SK-N-SH (cell line): ENCODE measurements around the gene ITSN1. TPM values are rescaled to one million over a fixed set of nuclear protein-coding genes. Genes with fewer than 3 reads are reported as not detected.

Experiments used
- CTCF ChIA-PET: fragments of 300-600, 350-600 bp; formaldehyde crosslinking; extraction: SDS; loops from one replicate; lab custom pipeline; 2021; lab: Yijun Ruan, JAX
- POLR2A ChIA-PET: fragments of 350-600 bp; sonication (Branson Sonifier 250); formaldehyde crosslinking; extraction: SDS; loops from one replicate; lab custom pipeline; 2020; ENCODE audit warnings: antibody characterized with exemption, inconsistent platforms; lab: Yijun Ruan, JAX
- DNase-seq: peaks from one replicate; pipeline ENCODE4 v3.0.0; 2012
- H2AFZ ChIP-seq: fragments of 200-600 bp; sonication (generic); 2 replicates; pipeline ENCODE4 v1.8.1; 2016; ENCODE audit warnings: antibody characterized with exemption, mild to moderate bottlenecking, low read depth
- H3F3A ChIP-seq: fragments of 200-600 bp; sonication (generic); replicated peaks from 2 replicates; pipeline ENCODE3; 2016; ENCODE audit warnings: antibody characterized with exemption, mild to moderate bottlenecking; ENCODE audit not compliant: insufficient read depth
- H3K27ac ChIP-seq, 2 experiments: fragments of 200-500 bp in 1 of 2; fragments of 200-600 bp in 1 of 2; sonication (Bioruptor generic) in 1 of 2; sonication (generic), shearing (Covaris generic) in 1 of 2; 2 replicates each; pipeline versions ENCODE4 v1.5.1 to v1.6.1; 2014 to 2016; ENCODE audit warnings: low read depth in 2 of 2, inconsistent platforms in 1 of 2, low read length in 1 of 2, mild to moderate bottlenecking in 1 of 2, mixed read lengths in 1 of 2
- H3K27me3 ChIP-seq: fragments of 200-600 bp; sonication (generic), shearing (Covaris generic); 2 replicates; pipeline ENCODE4 v1.6.1; 2016; ENCODE audit warnings: mixed run types; ENCODE audit not compliant: insufficient read depth
- H3K36me3 ChIP-seq, 2 experiments: fragments of 200-500 bp in 1 of 2; fragments of 200-600 bp in 1 of 2; sonication (Bioruptor generic) in 1 of 2; sonication (generic) in 1 of 2; replicated peaks in 1 of 2; 2 replicates each; pipeline versions ENCODE3 to v1.5.1; 2014 to 2016; ENCODE audit warnings: low read length in 1 of 2, mild to moderate bottlenecking in 1 of 2; ENCODE audit not compliant: insufficient read depth in 2 of 2, control insufficient read depth in 1 of 2
- H3K4me1 ChIP-seq, 2 experiments: fragments of 200-500 bp in 1 of 2; fragments of 200-600 bp in 1 of 2; sonication (Bioruptor generic) in 1 of 2; sonication (generic), shearing (Covaris generic) in 1 of 2; 2 replicates each; pipeline versions ENCODE4 v1.5.1 to v1.6.1; 2014 to 2016; ENCODE audit warnings: low read depth in 1 of 2, low read length in 1 of 2, mixed run types in 1 of 2; ENCODE audit not compliant: insufficient read depth in 2 of 2, control insufficient read depth in 1 of 2
- H3K4me2 ChIP-seq: fragments of 200-600 bp; sonication (generic), shearing (Covaris generic); 2 replicates; pipeline ENCODE4 v1.6.1; 2017; ENCODE audit warnings: mixed run types
- H3K4me3 ChIP-seq, 2 experiments: fragments of 200-500 bp in 1 of 2; fragments of 200-600 bp in 1 of 2; sonication (Bioruptor generic) in 1 of 2; sonication (generic), shearing (Covaris generic) in 1 of 2; 2 replicates each; pipeline versions ENCODE4 v1.5.1 to v1.8.1; 2014 to 2016; ENCODE audit warnings: low read depth in 2 of 2, inconsistent platforms in 1 of 2, low read length in 1 of 2, mild to moderate bottlenecking in 1 of 2, mixed read lengths in 1 of 2, moderate library complexity in 1 of 2
- H3K79me2 ChIP-seq: fragments of 200-600 bp; sonication (generic); 2 replicates; pipeline ENCODE4 v1.8.1; 2017; ENCODE audit warnings: mild to moderate bottlenecking; ENCODE audit not compliant: insufficient read depth
- H3K9ac ChIP-seq: fragments of 200-600 bp; sonication (generic); 2 replicates; pipeline ENCODE4 v1.6.1; 2017; ENCODE audit warnings: mixed run types
- H3K9me2 ChIP-seq: fragments of 200-600 bp; sonication (generic); 2 replicates; pipeline ENCODE4 v1.6.1; 2017; ENCODE audit warnings: mixed run types
- H3K9me3 ChIP-seq: fragments of 200-600 bp; sonication (generic); 2 replicates; pipeline ENCODE4 v1.6.1; 2017; ENCODE audit warnings: mixed run types, mild to moderate bottlenecking, moderate library complexity
- H4K20me1 ChIP-seq: fragments of 200-600 bp; sonication (generic); 2 replicates; pipeline ENCODE4 v1.6.1; 2017; ENCODE audit warnings: mild to moderate bottlenecking, mixed run types; ENCODE audit not compliant: insufficient read depth
- ELF1 ChIP-seq: IDR thresholded peaks from 2 replicates; pipeline ENCODE4 v1.4.0; 2012
- EZH2phosphoT487 ChIP-seq: fragments of 200-600 bp; sonication (generic); IDR thresholded peaks from 2 replicates; pipeline ENCODE4 v1.6.1; 2017; ENCODE audit warnings: low read depth, mixed run types, mild to moderate bottlenecking, antibody characterized with exemption, moderate library complexity, borderline replicate concordance
- FOXJ3 ChIP-seq: sonication (generic); formaldehyde crosslinking; IDR thresholded peaks from 2 replicates; pipeline ENCODE4 v1.5.1; 2020; ENCODE audit warnings: mild to moderate bottlenecking, missing genetic modification reagents
- GABPA ChIP-seq: IDR thresholded peaks from 2 replicates; pipeline ENCODE4 v1.4.0; 2012; ENCODE audit warnings: low read depth, mild to moderate bottlenecking
- NFIC ChIP-seq: IDR thresholded peaks from 2 replicates; pipeline ENCODE4 v1.4.0; 2012; ENCODE audit warnings: borderline replicate concordance
- NRF1 ChIP-seq: IDR thresholded peaks from 2 replicates; pipeline ENCODE4 v1.6.1; 2012; ENCODE audit warnings: low read depth, mild to moderate bottlenecking, low read length
- POLR2AphosphoS5 ChIP-seq: IDR thresholded peaks from 2 replicates; pipeline ENCODE4 v1.6.1; 2012; ENCODE audit warnings: low read depth, low read length
- RCOR1 ChIP-seq: fragments of 150-350 bp; IDR thresholded peaks from 2 replicates; pipeline ENCODE4 v1.6.1; 2017; ENCODE audit warnings: antibody characterized with exemption, low read length
- TAF1 ChIP-seq: IDR thresholded peaks from 2 replicates; pipeline ENCODE4 v1.6.1; 2012; ENCODE audit warnings: low read depth, mild to moderate bottlenecking, low read length, moderate library complexity, borderline replicate concordance
- TCF12 ChIP-seq: IDR thresholded peaks from 2 replicates; pipeline ENCODE4 v1.4.0; 2012
- TEAD4 ChIP-seq: IDR thresholded peaks from 2 replicates; pipeline ENCODE4 v1.4.0; 2012; ENCODE audit warnings: mild to moderate bottlenecking, borderline replicate concordance; ENCODE audit not compliant: insufficient read depth
- WGBS: methylation state at CpG from one replicate; pipeline ENCODE4 v1.1.6; 2017; ENCODE audit warnings: low lambda C conversion rate; 5-methylcytosine and 5-hydroxymethylcytosine counted together
- polyA plus RNA-seq, 3 experiments: library from polyadenylated mRNA; depleted of rRNA; stranded (reverse); fragments of >200 nt; gene quantifications; 2 replicates each; pipeline ENCODE4 v1.2.3, GENCODE V29; 2012
- TF ChIP-seq, protein P1 (sequence below): IDR thresholded peaks from 2 replicates; pipeline ENCODE4 v1.4.0; 2012; ENCODE audit warnings: low read depth, borderline replicate concordance
- TF ChIP-seq, protein P2 (sequence below): fragments of 150-350 bp; IDR thresholded peaks from 2 replicates; pipeline ENCODE4 v1.6.1; 2017; ENCODE audit warnings: antibody characterized with exemption, low read length, low read depth, borderline replicate concordance
- TF ChIP-seq, protein P3 (sequence below): fragments of 200-600 bp; sonication (generic); IDR thresholded peaks from 2 replicates; pipeline ENCODE4 v1.6.1; 2017; ENCODE audit warnings: antibody characterized with exemption, mild to moderate bottlenecking, moderate library complexity
- TF ChIP-seq, protein P4 (sequence below): IDR thresholded peaks from 2 replicates; pipeline ENCODE4 v1.6.1; 2012; ENCODE audit warnings: mild to moderate bottlenecking, low read depth, low read length, moderate library complexity
- TF ChIP-seq, protein P5 (sequence below): IDR thresholded peaks from 2 replicates; pipeline ENCODE4; 2012

The ITSN1 gene
- polyA plus RNA-seq, 1 of the 3 experiments (the other 2 are of a cell fraction), result 27.8 TPM

DNA sequence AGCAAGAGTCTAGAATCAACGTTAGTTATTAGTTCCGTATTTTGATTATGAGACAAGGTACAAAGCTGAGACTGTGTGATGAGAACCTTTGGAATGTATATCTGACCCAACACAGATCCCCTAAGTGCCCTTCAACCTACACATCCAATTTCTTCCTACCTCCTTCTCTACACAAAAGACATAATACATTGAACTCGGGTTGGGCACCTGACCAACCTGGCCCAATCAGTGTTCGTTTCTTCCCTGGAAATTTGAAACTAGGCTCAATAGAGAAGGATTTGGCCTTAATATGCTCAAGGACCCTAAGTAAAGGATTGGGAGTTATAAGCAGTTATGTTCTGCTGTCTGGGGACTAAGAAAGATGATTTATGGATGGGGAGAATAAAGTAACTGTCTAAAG, 12.1 kb downstream of the ITSN1 start:
- Histone ChIP-seq H3K27ac (no peak overlapping the region), H3K4me3 (no peak overlapping the region), H3K9ac (no peak overlapping the region), H2AFZ (no peak overlapping the region), H3K79me2 (peaks cover 92% of the 10 kb centered on the region), H3K9me3 (no peaks in the 10 kb centered on the region), H4K20me1 (peaks cover 15% of the 10 kb centered on the region), H3K4me2 (no peak overlapping the region), H3K27me3 (no peaks in the 10 kb centered on the region), H3K36me3 (no peaks in the 10 kb centered on the region), H3K9me2 (no peaks in the 10 kb centered on the region), H3F3A (peaks cover 12% of the 10 kb centered on the region), H3K4me1 (peaks cover 5 to 19% of the 10 kb centered on the region in 2 experiments; a peak in 2 of 4 replicates)
- ChIA-PET CTCF (no interaction called here), POLR2A (no interaction called here)
- no peak for DNase-seq
- no peak for TF ChIP-seq FOXJ3 (CRISPR knock-in tag)
- TF ChIP-seq, protein P1, sequence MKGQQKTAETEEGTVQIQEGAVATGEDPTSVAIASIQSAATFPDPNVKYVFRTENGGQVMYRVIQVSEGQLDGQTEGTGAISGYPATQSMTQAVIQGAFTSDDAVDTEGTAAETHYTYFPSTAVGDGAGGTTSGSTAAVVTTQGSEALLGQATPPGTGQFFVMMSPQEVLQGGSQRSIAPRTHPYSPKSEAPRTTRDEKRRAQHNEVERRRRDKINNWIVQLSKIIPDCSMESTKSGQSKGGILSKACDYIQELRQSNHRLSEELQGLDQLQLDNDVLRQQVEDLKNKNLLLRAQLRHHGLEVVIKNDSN, result peak; percentile 13; the same call in 1 of the 2 replicates
- WGBS, result 95% methylated on average over 4 of the region's 4 CpGs

DNA sequence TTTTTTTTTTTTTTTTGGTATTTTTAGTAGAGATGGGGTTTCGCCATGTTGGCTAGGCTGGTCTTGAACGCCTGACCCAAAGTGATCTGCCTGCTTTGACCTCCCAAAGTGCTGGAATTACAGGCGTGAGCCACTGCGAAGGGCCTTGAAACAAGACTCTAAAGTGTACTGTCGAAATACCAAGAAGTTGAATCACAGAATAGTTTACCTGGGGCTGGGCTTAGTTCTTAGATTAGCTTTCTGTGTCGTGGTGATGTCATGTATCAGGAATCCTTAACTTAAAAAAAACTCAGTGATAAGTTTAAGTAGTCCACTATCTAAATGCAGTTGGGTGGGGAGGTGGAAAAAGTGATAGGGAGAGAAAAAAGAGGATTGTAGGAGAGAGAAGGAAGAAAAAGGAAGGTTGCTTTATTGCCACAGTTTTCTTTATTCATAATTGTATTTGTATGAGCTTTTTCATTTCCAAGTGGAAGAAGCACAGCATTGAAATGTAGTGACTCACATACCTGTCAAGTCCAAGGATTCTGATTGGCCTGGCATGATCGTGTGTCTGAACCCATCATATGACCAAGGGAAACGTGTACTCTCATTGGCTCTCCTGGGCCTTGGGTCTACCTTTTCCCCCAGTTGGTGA, 13.4 kb downstream of the ITSN1 start:
- no peaks in the 10 kb centered on the region for H3K9me2 ChIP-seq
- peaks cover 92% of the 10 kb centered on the region for H3K79me2 ChIP-seq
- H3K9ac ChIP-seq, result no peak overlapping the region
- POLR2A ChIA-PET, result interaction anchor here (0.6 kb wide), 1 partner anchor 109 kb away, joined by 3 read pairs; no protein-coding TSS in a partner anchor
- 23% methylated on average over 8 of the region's 8 CpGs for WGBS
- H3K4me2 ChIP-seq, result peak overlapping the region; percentile 35
- peak overlapping the region in 1 of 2 experiments; percentile 63; a peak in 3 of 4 replicates for H3K27ac ChIP-seq
- H3K9me3 ChIP-seq, result no peaks in the 10 kb centered on the region
- H4K20me1 ChIP-seq, result peaks cover 7% of the 10 kb centered on the region
- H3F3A ChIP-seq, result peaks cover 16% of the 10 kb centered on the region
- H3K36me3 ChIP-seq, result peaks cover 0 to 3% of the 10 kb centered on the region in 2 experiments
- DNase-seq, result no peak
- H3K4me1 ChIP-seq, result peaks cover 5 to 18% of the 10 kb centered on the region in 2 experiments; a peak in 2 of 4 replicates
- CTCF ChIA-PET, result interaction anchor here (0.5 kb wide), 1 partner anchor 12 kb away, joined by 3 read pairs; no protein-coding TSS in a partner anchor
- no peak overlapping the region for H3K4me3 ChIP-seq
- no peak overlapping the region for H2AFZ ChIP-seq
- no peaks in the 10 kb centered on the region for H3K27me3 ChIP-seq
- TF ChIP-seq GABPA, result no peak
- TF ChIP-seq, protein P2, sequence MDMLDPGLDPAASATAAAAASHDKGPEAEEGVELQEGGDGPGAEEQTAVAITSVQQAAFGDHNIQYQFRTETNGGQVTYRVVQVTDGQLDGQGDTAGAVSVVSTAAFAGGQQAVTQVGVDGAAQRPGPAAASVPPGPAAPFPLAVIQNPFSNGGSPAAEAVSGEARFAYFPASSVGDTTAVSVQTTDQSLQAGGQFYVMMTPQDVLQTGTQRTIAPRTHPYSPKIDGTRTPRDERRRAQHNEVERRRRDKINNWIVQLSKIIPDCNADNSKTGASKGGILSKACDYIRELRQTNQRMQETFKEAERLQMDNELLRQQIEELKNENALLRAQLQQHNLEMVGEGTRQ, result no peak
- TF ChIP-seq RCOR1, result no peak
- TF ChIP-seq, protein P1, result peak; percentile 67; the same call in 1 of the 2 replicates
- no peak for TF ChIP-seq TAF1
- TF ChIP-seq TCF12, result peak; percentile 41
- TF ChIP-seq, protein P3, sequence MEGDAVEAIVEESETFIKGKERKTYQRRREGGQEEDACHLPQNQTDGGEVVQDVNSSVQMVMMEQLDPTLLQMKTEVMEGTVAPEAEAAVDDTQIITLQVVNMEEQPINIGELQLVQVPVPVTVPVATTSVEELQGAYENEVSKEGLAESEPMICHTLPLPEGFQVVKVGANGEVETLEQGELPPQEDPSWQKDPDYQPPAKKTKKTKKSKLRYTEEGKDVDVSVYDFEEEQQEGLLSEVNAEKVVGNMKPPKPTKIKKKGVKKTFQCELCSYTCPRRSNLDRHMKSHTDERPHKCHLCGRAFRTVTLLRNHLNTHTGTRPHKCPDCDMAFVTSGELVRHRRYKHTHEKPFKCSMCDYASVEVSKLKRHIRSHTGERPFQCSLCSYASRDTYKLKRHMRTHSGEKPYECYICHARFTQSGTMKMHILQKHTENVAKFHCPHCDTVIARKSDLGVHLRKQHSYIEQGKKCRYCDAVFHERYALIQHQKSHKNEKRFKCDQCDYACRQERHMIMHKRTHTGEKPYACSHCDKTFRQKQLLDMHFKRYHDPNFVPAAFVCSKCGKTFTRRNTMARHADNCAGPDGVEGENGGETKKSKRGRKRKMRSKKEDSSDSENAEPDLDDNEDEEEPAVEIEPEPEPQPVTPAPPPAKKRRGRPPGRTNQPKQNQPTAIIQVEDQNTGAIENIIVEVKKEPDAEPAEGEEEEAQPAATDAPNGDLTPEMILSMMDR, result no peak
- no peak; the same call in 1 of the 2 replicates for TF ChIP-seq POLR2AphosphoS5
- TF ChIP-seq ELF1, result no peak
- TF ChIP-seq TEAD4, result peak; percentile 78; the same call in 1 of the 2 replicates
- TF ChIP-seq, protein P4, sequence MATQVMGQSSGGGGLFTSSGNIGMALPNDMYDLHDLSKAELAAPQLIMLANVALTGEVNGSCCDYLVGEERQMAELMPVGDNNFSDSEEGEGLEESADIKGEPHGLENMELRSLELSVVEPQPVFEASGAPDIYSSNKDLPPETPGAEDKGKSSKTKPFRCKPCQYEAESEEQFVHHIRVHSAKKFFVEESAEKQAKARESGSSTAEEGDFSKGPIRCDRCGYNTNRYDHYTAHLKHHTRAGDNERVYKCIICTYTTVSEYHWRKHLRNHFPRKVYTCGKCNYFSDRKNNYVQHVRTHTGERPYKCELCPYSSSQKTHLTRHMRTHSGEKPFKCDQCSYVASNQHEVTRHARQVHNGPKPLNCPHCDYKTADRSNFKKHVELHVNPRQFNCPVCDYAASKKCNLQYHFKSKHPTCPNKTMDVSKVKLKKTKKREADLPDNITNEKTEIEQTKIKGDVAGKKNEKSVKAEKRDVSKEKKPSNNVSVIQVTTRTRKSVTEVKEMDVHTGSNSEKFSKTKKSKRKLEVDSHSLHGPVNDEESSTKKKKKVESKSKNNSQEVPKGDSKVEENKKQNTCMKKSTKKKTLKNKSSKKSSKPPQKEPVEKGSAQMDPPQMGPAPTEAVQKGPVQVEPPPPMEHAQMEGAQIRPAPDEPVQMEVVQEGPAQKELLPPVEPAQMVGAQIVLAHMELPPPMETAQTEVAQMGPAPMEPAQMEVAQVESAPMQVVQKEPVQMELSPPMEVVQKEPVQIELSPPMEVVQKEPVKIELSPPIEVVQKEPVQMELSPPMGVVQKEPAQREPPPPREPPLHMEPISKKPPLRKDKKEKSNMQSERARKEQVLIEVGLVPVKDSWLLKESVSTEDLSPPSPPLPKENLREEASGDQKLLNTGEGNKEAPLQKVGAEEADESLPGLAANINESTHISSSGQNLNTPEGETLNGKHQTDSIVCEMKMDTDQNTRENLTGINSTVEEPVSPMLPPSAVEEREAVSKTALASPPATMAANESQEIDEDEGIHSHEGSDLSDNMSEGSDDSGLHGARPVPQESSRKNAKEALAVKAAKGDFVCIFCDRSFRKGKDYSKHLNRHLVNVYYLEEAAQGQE, result no peak
- TF ChIP-seq EZH2phosphoT487, result no peak
- TF ChIP-seq, protein P5, sequence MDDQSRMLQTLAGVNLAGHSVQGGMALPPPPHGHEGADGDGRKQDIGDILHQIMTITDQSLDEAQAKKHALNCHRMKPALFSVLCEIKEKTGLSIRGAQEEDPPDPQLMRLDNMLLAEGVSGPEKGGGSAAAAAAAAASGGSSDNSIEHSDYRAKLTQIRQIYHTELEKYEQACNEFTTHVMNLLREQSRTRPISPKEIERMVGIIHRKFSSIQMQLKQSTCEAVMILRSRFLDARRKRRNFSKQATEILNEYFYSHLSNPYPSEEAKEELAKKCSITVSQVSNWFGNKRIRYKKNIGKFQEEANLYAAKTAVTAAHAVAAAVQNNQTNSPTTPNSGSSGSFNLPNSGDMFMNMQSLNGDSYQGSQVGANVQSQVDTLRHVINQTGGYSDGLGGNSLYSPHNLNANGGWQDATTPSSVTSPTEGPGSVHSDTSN, result peak; percentile 25; the same call in 1 of the 2 replicates
- TF ChIP-seq NFIC, result no peak; the same call in 1 of the 2 replicates
- TF ChIP-seq NRF1, result no peak
